ENCODE data around the gene CTTNBP2.

GRCh38 chr7:117808910-117809705 is 64.1 kb downstream of the CTTNBP2 start:
- TF ChIP-seq EZH2 (IDR thresholded peaks at IDR 0.05; ENCODE audit: borderline replicate concordance, insufficient read depth, low read length, poor library complexity, severe bottlenecking), result no peak
- no peak for TF ChIP-seq CTCF (IDR thresholded peaks at IDR 0.05; ENCODE audit: poor library complexity, severe bottlenecking)
- TF ChIP-seq MXI1 (conservative IDR thresholded peaks at IDR 0.05; ENCODE audit: poor library complexity, severe bottlenecking), result no peak
- no peak for TF ChIP-seq RAD21 (conservative IDR thresholded peaks at IDR 0.05)
- TF ChIP-seq POLR2AphosphoS5 (IDR thresholded peaks at IDR 0.05), result no peak
- TF ChIP-seq REST (IDR thresholded peaks at IDR 0.05; ENCODE audit: borderline replicate concordance), result no peak
